NCI-H1092 (cell line): Measurements from ENCODE around the gene PDE11A.

Source experiments
- DNase-seq: peaks from one replicate; lab custom pipeline; 2025; lab: John Stamatoyannopoulos, UW

PDE11A gene

DNA sequence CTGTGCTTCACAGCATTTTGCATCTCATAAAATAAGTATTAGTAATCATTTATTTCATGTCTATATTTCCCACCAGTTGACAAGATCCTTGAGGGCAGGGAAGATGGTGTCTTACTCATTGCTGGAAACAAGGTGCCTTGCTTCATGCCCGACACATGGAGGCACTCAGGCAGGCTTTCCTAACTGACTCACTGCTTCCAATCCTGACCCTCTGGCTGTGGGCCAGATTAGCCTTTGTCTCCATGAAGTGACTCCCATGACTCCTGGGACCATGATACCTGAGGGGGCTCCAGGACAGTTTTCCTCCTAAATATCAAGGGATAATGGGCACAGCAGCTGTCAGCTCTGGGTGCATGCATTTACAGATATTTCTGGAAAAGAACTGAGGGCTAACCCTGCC, 405.0 kb downstream of the PDE11A start:
- no peak for DNase-seq

DNA sequence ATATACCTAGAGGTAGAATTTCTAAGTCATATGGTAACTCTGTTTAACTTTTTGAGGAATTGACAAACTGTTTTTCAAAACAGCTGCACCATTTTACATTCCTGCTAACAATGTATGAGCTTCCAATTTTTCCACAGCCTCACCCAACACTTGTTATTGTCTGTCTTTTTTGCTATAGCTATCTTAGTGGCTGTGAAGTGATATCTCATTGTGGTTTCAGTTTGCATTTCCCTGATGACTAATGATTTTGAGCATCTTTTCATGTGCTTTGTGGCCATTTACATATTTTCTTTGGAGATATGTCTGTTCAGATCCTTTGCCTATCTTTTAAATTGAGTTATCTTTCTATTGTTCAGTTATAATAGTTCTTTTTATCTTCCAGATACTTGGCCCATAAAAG, 406.2 kb downstream of the PDE11A start:
- no peak for DNase-seq

DNA sequence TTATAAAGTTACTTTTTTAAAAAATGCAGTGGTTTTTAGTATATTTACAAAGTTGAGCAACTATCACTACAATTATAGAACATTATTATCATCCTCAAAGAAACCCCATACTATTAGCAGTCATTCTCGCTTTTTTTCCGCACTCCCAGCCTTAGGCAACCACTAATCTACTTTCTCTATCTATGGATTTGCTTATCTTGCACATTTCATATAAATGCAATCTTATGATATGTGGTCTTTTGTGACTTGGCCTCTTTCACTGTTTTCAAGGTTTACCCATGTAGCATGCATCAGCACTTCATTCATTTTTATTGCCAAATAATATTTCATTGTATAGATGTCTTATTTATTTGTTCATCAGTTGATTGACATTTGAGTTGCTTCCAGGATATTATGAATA, 406.6 kb downstream of the PDE11A start:
- DNase-seq = no peak

- no peak for DNase-seq
Observed at GRCh38 chr2:177665328-177665727, 407.2 kb downstream of the PDE11A start.

- DNase-seq = no peak
Observed at GRCh38 chr2:177662895-177663294, 409.7 kb downstream of the PDE11A start.

DNA sequence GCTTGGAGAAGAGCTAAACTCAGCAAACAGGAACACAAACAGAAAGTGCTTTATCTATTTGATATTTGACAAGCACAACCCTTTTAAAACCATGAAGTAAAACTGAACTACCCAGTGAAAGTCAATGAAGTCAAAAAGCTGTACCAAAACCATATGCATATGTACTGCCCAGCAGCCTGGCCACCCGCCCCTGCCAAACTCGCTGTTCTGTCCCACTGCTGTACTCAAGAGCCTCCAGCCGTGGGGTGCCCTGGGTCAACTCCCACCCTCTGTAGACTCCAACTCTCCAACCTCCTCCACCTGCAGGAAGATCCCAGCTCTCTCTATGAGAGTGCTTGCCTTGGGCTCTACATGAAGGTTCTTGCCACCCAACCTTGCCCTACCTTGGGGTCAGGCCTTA, 411.8 kb downstream of the PDE11A start:
- DNase-seq = no peak

DNA sequence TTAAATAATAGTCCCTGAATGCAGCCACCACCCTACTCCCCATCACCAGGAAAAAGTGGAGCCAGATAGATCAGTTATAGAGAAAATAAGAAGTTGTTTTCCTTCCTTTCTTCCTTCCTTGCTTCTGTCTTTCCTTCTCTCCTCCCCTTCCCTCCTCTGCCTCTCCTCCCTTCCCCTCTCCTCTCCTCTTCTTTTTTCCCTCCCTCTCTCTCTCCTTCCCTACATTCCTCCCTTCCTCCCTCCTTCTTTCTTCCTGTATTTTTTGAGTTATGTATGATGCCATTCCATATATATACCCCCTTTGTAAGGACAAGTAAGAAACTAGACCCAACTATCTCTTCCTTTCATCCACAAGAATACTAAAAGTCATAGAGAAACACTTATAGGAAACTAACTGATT, 414.3 kb downstream of the PDE11A start:
- no peak for DNase-seq

DNA sequence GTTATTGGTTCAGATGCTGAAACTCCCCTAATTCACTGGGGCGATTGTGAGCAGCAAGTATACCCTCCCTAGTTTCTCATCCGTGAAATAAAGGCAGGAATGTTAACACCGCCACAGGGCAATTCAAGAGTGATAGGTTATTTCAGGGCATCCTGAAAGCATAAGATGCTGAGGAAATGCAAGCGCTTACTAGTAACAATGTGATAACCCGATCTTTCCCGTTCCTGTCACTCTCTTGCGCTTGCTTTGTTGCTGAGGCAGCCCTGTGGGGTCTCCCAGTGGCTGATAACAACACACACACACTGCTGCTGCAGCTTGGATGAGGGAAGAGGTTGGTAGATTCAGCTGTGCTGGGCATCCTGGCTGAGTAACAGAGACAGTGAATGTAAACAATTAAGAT, 420.7 kb downstream of the PDE11A start:
- no peak for DNase-seq

GRCh38 chr2:177649568-177650518, 422.7 kb downstream of the PDE11A start:
- no peak for DNase-seq

GRCh38 chr2:177646791-177647190, 425.8 kb downstream of the PDE11A start:
- no peak for DNase-seq

DNA sequence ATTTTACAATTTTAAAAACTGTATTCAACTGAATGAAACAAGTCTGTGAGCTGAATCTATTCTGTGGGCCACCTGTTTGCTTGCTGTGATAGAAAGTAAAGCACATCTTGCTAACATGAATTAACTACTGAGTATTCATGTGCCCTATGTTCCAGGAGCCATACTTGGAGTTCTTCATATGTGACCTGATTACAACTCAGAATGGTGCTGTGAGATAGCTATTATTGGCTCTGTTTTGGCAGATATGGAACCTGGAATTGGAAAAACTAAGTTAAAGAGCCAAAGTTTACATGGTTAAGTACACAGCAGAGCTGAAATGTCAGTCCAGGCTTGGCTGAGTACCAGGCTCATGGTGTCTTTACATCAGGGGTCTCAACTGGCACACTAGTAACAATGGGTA, 426.3 kb downstream of the PDE11A start:
- DNase-seq = no peak

GRCh38 chr2:177641331-177641730, 431.2 kb downstream of the PDE11A start:
- DNase-seq = no peak

DNA sequence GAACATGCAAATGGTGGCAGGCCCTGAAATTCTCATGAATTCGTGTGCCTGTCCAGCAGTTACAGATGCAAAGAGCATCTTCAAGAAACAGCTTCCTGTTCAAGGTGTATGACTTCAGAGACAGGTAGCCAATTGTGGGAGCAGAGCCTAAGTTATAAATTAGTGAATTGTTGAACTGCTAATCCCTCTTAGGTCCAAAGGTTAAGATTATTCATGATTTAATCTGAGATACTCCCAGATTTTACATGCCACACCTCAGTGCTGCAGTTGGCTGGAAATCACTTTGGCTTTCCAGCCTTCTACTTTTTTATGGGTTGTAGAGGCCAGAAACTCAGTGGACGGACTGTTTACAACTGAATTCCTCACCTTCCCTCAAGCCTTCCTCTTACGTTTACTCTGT, 432.2 kb downstream of the PDE11A start:
- DNase-seq = no peak

GRCh38 chr2:177639262-177639914, 433.2 kb downstream of the PDE11A start:
- no peak for DNase-seq

- DNase-seq = no peak
Observed at GRCh38 chr2:177638507-177638906, 434.1 kb downstream of the PDE11A start.

DNA sequence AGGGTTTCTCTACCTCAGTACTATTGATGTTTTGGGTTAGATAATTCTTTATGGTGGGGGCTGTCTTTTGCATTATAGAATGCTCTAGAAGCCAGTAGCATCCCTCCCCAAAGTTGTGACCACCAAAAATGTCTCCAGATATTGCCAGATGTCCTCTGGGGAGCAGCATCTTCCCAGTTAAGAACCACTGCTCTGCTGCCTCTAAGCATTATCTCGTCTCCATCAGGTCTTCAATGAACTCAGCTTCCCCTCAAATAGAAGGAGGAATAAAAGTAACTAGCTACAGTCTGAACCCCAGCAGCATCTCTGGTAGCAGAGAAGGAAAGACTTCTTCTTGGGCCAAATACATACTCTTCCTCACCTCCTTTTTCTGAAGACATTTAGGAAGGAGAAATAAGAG, 435.9 kb downstream of the PDE11A start:
- DNase-seq = no peak

DNA sequence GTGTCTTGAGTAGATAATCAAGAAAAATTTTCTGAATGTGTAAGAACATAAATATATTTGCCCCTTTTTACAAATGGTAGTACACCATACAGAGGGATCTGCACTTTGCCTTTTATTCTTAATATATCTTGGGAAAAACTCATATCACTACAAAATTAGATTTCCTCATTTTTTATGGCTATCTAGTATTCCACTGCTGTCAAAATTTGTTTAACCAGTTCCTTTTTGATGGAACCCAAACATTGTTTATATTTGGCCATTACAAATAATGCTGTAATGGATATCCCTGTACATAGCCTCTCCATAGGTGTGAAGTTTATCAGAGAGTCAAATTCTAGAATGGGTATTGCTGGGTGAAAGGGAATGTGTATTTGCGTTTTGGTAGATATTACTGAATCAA, 436.9 kb downstream of the PDE11A start:
- DNase-seq = no peak

GRCh38 chr2:177633910-177634294, 438.7 kb downstream of the PDE11A start:
- DNase-seq = no peak

DNA sequence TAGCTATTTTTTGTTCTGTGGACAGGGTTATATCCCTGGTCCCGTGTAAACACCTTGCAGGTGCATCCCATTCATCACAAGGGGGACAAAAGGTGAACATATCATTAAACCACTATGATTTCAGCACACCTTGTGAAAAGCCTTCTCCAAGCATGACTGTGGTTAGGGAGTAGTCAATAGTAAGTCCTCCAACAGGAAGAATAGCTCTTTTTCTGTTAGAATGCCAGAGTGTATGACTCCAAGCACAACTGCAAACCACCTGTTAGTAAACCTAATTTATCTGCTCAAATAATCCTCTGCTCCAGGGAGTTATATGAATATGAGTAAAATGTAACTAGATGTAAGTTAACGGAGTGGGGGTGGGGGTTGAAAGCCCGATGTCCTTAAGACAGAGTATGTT, 439.5 kb downstream of the PDE11A start:
- DNase-seq = no peak

GRCh38 chr2:177631680-177632079, 440.9 kb downstream of the PDE11A start:
- DNase-seq = no peak

DNA sequence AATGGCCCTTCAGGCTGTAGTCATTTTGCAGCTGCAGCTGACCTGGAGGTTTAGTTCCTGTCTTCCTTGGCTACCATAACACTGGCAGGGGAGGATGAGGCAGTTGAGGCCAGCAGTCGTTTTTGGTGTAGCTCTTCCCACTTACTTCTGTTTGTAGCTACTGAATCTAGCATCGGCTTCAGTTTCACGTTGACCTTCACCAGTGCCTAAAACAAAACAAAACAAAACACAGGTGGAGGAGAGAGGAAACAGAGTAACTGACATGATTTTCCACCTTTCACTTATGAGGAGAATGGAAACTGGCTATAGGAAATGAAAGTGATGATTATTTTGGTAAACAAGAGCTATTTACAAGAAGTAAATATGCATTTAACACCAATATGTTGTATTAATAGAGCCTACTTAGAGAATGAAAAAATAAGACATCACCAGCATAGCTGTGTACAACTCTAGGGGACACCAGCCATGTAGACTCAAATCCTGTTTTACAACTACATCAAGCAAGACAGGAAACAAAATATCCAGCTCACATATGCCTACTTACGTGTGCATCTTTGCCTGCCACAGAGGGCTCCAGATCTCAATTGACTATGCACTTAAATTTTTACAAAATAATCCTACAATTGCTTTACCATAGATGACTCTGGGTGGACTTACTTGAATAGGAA, 443.1 kb downstream of the PDE11A start:
- no peak for DNase-seq

- DNase-seq = no peak
Observed at GRCh38 chr2:177628831-177629230, 443.7 kb downstream of the PDE11A start.
